KMS-11 (cell line): ENCODE results near the gene KIF6.

Experiments
- H2AFZ ChIP-seq: fragments of 200-600 bp; sonication (generic); 2 replicates; pipeline ENCODE4 v1.6.1; 2016; ENCODE audit warnings: antibody characterized with exemption, mixed run types, low read depth
- H3K27ac ChIP-seq: fragments of 200-600 bp; sonication (generic); 2 replicates; pipeline ENCODE4 v1.6.1; 2016; ENCODE audit warnings: mild to moderate bottlenecking, mixed run types
- H3K27me3 ChIP-seq: fragments of 200-600 bp; sonication (generic); 2 replicates; pipeline ENCODE4 v1.6.1; 2017; ENCODE audit warnings: mild to moderate bottlenecking, low read depth, mixed run types, moderate library complexity; ENCODE audit not compliant: insufficient read depth
- H3K36me3 ChIP-seq: fragments of 200-600 bp; sonication (generic); 2 replicates; pipeline ENCODE4 v1.6.1; 2017; ENCODE audit warnings: mild to moderate bottlenecking, mixed run types; ENCODE audit not compliant: insufficient read depth
- H3K4me1 ChIP-seq: fragments of 200-600 bp; sonication (generic); 2 replicates; pipeline ENCODE4 v1.6.1; 2016; ENCODE audit warnings: mild to moderate bottlenecking, low read depth, mixed run types; ENCODE audit not compliant: poor library complexity, severe bottlenecking
- H3K4me2 ChIP-seq: fragments of 200-600 bp; sonication (generic); 2 replicates; pipeline ENCODE4 v1.7.0; 2016; ENCODE audit warnings: mild to moderate bottlenecking, mixed run types
- H3K4me3 ChIP-seq: fragments of 200-600 bp; sonication (generic); IDR thresholded peaks from 2 replicates; pipeline ENCODE4 v1.6.1; 2017; ENCODE audit warnings: low read depth, low read length, mixed read lengths; ENCODE audit not compliant: insufficient read depth
- H3K79me2 ChIP-seq: fragments of 200-600 bp; sonication (generic); 2 replicates; pipeline ENCODE4 v1.6.1; 2016; ENCODE audit warnings: low read depth, mixed run types; ENCODE audit not compliant: insufficient read depth
- H3K9ac ChIP-seq: fragments of 200-600 bp; sonication (generic); 2 replicates; pipeline ENCODE4 v1.6.1; 2016; ENCODE audit warnings: mild to moderate bottlenecking, mixed run types
- H4K20me1 ChIP-seq: fragments of 200-600 bp; sonication (generic); 2 replicates; pipeline ENCODE4 v1.6.1; 2016; ENCODE audit warnings: mild to moderate bottlenecking, mixed run types; ENCODE audit not compliant: insufficient read depth
- TF ChIP-seq, protein P1 (sequence below): fragments of 200-600 bp; sonication (generic); conservative IDR thresholded peaks from 2 replicates; pipeline ENCODE4 v1.6.1; 2017; ENCODE audit warnings: low read depth, mild to moderate bottlenecking, antibody characterized with exemption, low read length, moderate library complexity, mixed read lengths

The KIF6 gene

DNA sequence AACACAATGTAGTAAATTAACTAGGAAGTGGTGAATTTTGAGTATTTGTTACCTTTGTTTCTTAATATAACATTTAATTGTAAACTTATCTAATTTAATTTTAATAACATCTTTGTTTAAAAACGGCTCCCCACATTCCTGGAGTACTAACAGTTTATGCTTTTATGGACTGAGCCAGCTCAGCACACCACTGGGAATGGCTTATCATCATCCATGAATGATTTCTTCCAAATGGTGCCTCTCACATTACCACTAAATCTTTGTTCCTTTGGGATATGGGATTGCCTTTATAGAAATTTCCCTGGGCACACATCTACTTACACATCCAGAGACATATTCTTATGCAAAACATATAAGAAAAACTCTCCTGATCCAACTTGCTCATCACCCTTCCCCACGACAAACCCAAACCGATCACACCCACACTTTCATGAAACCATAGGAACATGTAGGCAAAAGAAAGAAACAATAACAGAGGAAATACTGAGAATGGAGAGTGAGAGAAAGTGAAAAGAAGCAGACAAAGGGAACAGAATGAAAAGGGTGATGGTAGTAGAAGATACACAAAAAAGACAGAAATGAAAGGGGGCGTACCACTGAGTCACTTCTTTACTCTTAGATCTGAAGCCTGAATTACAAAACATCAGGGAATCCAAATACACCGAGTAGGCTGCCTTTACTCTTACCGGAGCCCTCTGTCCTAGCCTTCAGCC is 344.2 kb downstream of the KIF6 start:
- H3K9ac ChIP-seq, result no peak overlapping the region
- H3K4me1 ChIP-seq, result no peaks in the 10 kb centered on the region
- no peaks in the 10 kb centered on the region for H3K36me3 ChIP-seq
- TF ChIP-seq, protein P1, sequence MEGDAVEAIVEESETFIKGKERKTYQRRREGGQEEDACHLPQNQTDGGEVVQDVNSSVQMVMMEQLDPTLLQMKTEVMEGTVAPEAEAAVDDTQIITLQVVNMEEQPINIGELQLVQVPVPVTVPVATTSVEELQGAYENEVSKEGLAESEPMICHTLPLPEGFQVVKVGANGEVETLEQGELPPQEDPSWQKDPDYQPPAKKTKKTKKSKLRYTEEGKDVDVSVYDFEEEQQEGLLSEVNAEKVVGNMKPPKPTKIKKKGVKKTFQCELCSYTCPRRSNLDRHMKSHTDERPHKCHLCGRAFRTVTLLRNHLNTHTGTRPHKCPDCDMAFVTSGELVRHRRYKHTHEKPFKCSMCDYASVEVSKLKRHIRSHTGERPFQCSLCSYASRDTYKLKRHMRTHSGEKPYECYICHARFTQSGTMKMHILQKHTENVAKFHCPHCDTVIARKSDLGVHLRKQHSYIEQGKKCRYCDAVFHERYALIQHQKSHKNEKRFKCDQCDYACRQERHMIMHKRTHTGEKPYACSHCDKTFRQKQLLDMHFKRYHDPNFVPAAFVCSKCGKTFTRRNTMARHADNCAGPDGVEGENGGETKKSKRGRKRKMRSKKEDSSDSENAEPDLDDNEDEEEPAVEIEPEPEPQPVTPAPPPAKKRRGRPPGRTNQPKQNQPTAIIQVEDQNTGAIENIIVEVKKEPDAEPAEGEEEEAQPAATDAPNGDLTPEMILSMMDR, result no peak
- no peak overlapping the region for H3K4me2 ChIP-seq
- H2AFZ ChIP-seq, result no peak overlapping the region
- no peak overlapping the region for H3K27ac ChIP-seq
- H4K20me1 ChIP-seq, result no peaks in the 10 kb centered on the region
- no peak overlapping the region for H3K4me3 ChIP-seq
- H3K79me2 ChIP-seq, result no peaks in the 10 kb centered on the region
- H3K27me3 ChIP-seq, result no peaks in the 10 kb centered on the region

DNA sequence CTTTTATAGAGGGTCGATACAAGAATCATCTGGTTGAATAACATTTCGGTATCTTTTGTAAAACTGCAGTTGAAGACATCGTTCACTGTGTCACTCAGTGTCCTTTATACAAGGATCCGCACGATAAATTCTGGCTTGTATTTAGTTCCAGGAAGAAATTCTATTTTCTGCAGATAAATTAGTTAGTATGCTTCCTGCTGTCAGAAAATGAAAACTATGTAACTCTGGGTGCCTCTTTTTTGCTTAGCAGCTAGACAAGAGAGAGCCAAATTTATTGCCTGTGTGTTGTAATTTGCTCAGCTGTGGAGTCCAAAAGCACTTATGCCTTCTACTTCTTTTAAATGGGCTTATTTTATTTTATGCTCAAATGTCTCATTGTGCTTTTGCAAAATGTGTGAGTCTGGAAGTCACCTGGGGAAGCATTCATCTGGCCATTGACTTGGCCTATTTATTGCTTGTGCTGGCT is 346.2 kb downstream of the KIF6 start:
- TF ChIP-seq, protein P1, result no peak
- no peak overlapping the region for H3K27ac ChIP-seq
- no peaks in the 10 kb centered on the region for H3K79me2 ChIP-seq
- no peaks in the 10 kb centered on the region for H3K36me3 ChIP-seq
- H3K27me3 ChIP-seq, result no peaks in the 10 kb centered on the region
- no peak overlapping the region for H2AFZ ChIP-seq
- no peak overlapping the region for H3K4me2 ChIP-seq
- H3K9ac ChIP-seq, result no peak overlapping the region
- H3K4me3 ChIP-seq, result no peak overlapping the region
- no peaks in the 10 kb centered on the region for H3K4me1 ChIP-seq
- no peaks in the 10 kb centered on the region for H4K20me1 ChIP-seq

DNA sequence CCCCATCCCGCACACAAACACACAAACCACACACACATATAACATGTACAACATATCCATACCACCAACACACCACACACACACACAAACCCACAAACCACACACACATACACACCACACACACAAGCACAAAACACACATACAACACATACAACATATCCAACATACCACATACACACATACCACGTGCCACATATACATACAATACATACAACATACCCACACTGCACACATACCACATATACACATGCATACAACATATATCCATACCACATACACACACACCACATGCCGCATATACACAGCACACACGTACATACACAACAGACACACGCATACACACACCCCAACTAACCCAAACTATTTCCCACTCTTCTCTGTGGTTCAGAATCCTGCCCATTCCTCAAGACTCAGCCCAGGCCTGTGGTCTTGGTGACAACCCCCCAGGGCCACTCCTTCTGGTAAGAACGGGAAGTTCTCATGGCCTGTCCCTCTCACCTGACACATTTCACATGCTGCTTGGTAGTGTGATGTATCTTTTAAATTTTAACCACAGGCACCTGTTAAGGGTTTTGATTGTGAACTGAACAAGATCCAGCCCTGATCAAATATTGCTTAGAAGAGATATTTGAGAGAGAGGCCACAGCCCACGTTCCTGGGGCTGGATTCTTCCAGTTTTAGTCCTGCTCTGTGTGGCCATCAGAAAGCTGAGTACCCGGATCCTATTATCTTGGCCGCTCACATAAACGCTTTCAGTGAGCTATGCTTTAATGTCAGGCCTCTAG is 346.8 kb downstream of the KIF6 start:
- Histone ChIP-seq H3K27ac (no peak overlapping the region), H3K27me3 (no peaks in the 10 kb centered on the region), H3K79me2 (no peaks in the 10 kb centered on the region), H3K4me3 (no peak overlapping the region), H3K4me2 (no peak overlapping the region), H3K4me1 (no peaks in the 10 kb centered on the region), H3K36me3 (no peaks in the 10 kb centered on the region), H2AFZ (no peak overlapping the region), H4K20me1 (no peaks in the 10 kb centered on the region), H3K9ac (no peak overlapping the region)
- TF ChIP-seq, protein P1, result no peak

GRCh38 chr6:39377539-39377950 is 347.7 kb downstream of the KIF6 start:
- Histone ChIP-seq H3K36me3 (no peaks in the 10 kb centered on the region), H3K27ac (no peak overlapping the region), H4K20me1 (no peaks in the 10 kb centered on the region), H3K9ac (no peak overlapping the region), H3K4me1 (no peaks in the 10 kb centered on the region), H3K4me3 (no peak overlapping the region), H3K79me2 (no peaks in the 10 kb centered on the region), H3K4me2 (no peak overlapping the region), H2AFZ (no peak overlapping the region), H3K27me3 (no peaks in the 10 kb centered on the region)
- TF ChIP-seq, protein P1, result peak; percentile 50
